Measurements from ENCODE around the gene BSND. TPM values are rescaled to one million over a fixed set of nuclear protein-coding genes. Genes with fewer than 3 reads are reported as not detected.

Gene BSND
- total RNA-seq, 6 donors from 2014 or later = under 0.01 to 0.10 TPM; not detected in 4

DNA sequence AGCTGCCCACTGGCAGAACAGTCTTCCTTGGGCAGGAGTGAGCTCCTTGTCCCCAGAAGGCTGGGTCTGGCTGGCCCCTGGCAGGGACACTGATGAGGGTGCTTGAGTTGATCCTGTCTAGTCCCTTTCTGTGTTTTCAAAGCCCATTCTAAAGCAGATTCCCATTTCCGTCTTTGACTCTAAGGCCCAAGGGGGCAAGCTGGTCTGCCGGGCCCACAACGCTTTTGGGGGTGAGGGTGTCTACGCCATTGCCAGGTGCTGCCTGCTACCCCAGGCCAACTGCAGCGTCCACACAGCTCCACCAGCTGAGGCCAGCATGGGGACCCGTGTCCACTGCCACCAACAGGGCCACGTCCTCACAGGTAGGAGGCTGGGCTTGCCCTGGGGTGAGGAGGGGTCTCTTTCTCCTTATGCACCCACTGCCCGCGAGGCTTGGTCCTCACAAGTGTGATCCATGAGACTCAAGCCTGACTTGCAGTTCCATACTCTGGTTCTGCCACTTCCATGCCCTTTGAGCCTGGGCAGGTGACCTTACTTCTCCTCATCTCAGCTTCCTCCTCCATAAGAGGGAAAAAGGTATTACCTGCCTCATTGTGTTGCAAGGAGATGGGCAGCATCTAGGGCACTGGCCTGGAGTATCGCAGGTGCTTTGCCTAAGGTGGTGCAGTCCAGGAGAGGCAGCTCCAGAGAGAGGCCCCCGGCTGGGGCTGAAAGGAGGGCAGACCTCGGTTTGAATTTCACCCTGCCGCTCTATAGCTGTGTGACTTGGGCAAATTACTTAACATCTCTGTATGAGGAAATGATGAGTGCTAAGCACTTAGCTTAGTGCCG is 60.8 kb downstream of the BSND start:
- ATAC-seq (ENCODE audit: low FRiP score in 2 of 2) = no peak

DNA sequence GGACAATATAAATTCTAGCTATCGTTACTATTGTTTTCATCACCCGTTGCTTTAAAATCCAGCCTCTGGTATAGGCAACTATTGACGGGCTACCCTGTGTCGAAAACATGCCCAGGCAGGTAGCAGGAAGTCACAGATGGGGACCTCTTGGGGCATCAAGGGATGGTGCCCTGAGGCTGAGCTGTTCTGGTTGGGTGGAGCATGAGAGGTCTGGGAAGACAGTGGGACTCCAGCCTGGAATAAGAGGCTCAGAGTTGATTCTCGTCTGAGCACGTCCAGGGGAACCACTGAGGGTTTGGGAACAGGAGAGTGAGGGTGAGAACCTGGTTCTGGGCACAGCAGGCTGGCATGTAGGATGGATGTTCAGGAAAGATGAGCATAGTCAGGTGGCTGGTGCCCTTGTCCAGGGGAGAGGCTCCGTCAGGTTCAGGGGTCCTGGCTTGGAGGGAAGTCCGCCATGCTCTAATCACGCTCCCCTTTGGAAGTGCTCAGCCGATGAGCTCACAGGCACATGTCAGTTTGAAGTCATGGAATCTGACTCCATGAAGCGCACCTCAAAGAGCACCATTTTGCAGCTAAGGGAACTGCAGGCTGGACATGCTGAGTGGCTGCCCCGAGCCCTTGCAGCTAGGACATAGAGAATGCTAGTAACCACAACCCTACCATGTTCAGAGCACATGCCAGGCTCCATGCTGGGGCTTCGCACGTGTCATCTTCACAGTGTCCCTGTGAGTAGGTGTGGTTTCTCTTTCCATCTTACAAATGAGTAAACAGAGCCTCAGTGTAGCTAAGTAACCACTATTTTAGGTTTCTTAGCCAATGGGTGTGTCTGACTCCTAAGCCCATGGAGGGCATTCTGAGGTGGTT is 61.6 kb downstream of the BSND start:
- Histone ChIP-seq H3K27ac (no peak overlapping the region), H3K4me3 (no peak overlapping the region), H3K27me3 (no peaks in the 10 kb centered on the region), H3K4me1 (peaks cover 9 to 17% (median 16%) of the 10 kb centered on the region in 4 donors), H3K36me3 (peaks cover 0 to 23% (median 0%) of the 10 kb centered on the region in 4 donors), H3K9me3 (no peaks in the 10 kb centered on the region)
- WGBS, 2 donors = 84 to 88% methylated on average over 12 to 14 of the region's 14 CpGs
- ATAC-seq (ENCODE audit: low FRiP score in 2 of 2) = no peak
- TF ChIP-seq, protein P1, sequence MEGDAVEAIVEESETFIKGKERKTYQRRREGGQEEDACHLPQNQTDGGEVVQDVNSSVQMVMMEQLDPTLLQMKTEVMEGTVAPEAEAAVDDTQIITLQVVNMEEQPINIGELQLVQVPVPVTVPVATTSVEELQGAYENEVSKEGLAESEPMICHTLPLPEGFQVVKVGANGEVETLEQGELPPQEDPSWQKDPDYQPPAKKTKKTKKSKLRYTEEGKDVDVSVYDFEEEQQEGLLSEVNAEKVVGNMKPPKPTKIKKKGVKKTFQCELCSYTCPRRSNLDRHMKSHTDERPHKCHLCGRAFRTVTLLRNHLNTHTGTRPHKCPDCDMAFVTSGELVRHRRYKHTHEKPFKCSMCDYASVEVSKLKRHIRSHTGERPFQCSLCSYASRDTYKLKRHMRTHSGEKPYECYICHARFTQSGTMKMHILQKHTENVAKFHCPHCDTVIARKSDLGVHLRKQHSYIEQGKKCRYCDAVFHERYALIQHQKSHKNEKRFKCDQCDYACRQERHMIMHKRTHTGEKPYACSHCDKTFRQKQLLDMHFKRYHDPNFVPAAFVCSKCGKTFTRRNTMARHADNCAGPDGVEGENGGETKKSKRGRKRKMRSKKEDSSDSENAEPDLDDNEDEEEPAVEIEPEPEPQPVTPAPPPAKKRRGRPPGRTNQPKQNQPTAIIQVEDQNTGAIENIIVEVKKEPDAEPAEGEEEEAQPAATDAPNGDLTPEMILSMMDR (IDR thresholded peaks at IDR 0.05) = no peak
- TF ChIP-seq POLR2A (IDR thresholded peaks at IDR 0.05) (no peak), POLR2AphosphoS5 (IDR thresholded peaks at IDR 0.05) (no peak), EP300 (IDR thresholded peaks at IDR 0.05) (no peak)
- DNase-seq = no peak

More for the DNA sequence above, 60.8 kb downstream of the BSND start:
- TF ChIP-seq EP300 (IDR thresholded peaks at IDR 0.05) (no peak), POLR2A (IDR thresholded peaks at IDR 0.05) (no peak), POLR2AphosphoS5 (IDR thresholded peaks at IDR 0.05) (no peak)
- TF ChIP-seq, protein P1 (IDR thresholded peaks at IDR 0.05) = no peak
- DNase-seq = no peak
- H3K9me3 ChIP-seq = no peaks in the 10 kb centered on the region
- 86 to 91% methylated on average over 10 to 14 of the region's 14 CpGs for WGBS, 2 donors
- no peak overlapping the region for H3K4me3 ChIP-seq
- peaks cover 6 to 12% (median 7%) of the 10 kb centered on the region in 4 donors for H3K4me1 ChIP-seq
- H3K27me3 ChIP-seq = no peaks in the 10 kb centered on the region
- H3K27ac ChIP-seq = no peak overlapping the region
- H3K36me3 ChIP-seq = peaks cover 0 to 23% (median 0%) of the 10 kb centered on the region in 4 donors

DNA sequence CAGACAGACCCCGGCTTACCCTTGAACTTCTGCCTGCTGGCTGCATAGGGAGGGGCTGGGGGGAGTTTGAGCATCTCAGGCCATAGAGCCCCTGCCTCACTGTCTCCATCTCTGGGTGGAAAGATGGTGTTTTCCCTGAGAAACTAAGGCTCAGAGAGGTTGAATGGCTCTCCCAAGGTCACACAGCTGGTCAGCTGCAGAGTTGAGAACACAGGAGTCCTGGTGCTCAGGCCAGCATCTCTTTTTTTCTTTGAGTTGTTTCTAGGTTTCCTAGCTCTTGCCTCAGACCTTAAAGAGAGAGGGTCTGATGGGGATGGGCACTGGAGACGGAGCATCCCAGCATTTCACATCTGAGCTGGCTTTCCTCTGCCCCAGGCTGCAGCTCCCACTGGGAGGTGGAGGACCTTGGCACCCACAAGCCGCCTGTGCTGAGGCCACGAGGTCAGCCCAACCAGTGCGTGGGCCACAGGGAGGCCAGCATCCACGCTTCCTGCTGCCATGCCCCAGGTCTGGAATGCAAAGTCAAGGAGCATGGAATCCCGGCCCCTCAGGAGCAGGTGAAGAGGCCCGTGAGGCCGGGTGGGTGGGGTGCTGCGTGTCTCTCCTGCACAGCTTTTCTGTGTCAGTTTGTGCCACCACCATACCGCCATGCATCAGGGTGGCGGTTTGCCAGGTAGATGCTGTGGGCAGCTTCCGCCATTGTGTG is 62.4 kb downstream of the BSND start:
- peak in 1 of 2 donors; percentile 66 for DNase-seq
- H3K27ac ChIP-seq = no peak overlapping the region
- no peaks in the 10 kb centered on the region for H3K27me3 ChIP-seq
- no peaks in the 10 kb centered on the region for H3K9me3 ChIP-seq
- no peak overlapping the region for H3K4me3 ChIP-seq
- peaks cover 12 to 20% (median 17%) of the 10 kb centered on the region in 4 donors for H3K4me1 ChIP-seq
- TF ChIP-seq, protein P1 (IDR thresholded peaks at IDR 0.05) = no peak
- TF ChIP-seq POLR2AphosphoS5 (IDR thresholded peaks at IDR 0.05) (no peak), EP300 (IDR thresholded peaks at IDR 0.05) (no peak), POLR2A (IDR thresholded peaks at IDR 0.05) (no peak)
- ATAC-seq (ENCODE audit: low FRiP score in 2 of 2) = no peak
- H3K36me3 ChIP-seq = peaks cover 0 to 18% (median 2%) of the 10 kb centered on the region in 4 donors
- 86 to 89% methylated on average over 3 to 12 of the region's 13 CpGs for WGBS, 2 donors

Other genes with a start within 250 kb of the BSND start
- gene PARS2, start 234.4 kb upstream of the BSND start, total RNA-seq = 1 to 10 TPM; 1.0 to 4.8 (median 3.9) TPM
- gene TTC22, start 197.6 kb upstream of the BSND start, total RNA-seq = 10 to 100 TPM in 4 of 6 donors, 1 to 10 TPM in 2; 6.9 to 15.7 (median 12.1) TPM
- 100 to 1,000 TPM; 188 to 863 (median 555) TPM for gene DHCR24, start 111.7 kb upstream of the BSND start, total RNA-seq
- gene TMEM61, start 18.3 kb upstream of the BSND start, total RNA-seq = 1 to 10 TPM in 5 of 6 donors, not detected in 1; 2.3 to 8.1 (median 2.9) TPM
- gene PCSK9, start 40.6 kb downstream of the BSND start, total RNA-seq = 10 to 100 TPM in 5 of 6 donors, 1 to 10 TPM in 1; 9.4 to 63.9 (median 31.5) TPM
- 10 to 100 TPM; 31.9 to 57.6 (median 41.9) TPM for gene USP24, start 216.4 kb downstream of the BSND start, total RNA-seq

All from upper lobe of left lung (tissue), 6 donors.